Gastrocnemius medialis (tissue), 4 donors: ENCODE measurements around the gene LYPD6B.

ENCODE experiments used
- CTCF ChIP-seq, 5 experiments: fragments of 450-650 bp in 3 of 5; fragments of 200-600 bp in 2 of 5; sonication (generic) in 2 of 5; IDR thresholded peaks in 4 of 5; conservative IDR thresholded peaks in 1 of 5; 1 replicate in 4 of 5; 2 replicates in 1 of 5; pipeline ENCODE4 v1.5.1; 2016 to 2019; ENCODE audit warnings: antibody characterized with exemption in 5 of 5, mild to moderate bottlenecking in 3 of 5, moderate library complexity in 3 of 5
- POLR2A ChIP-seq, 2 donors: fragments of 450-650 bp; IDR thresholded peaks; one replicate each; pipeline ENCODE4 v1.6.1; 2017; ENCODE audit warnings: antibody characterized with exemption in 2 of 2, mild to moderate bottlenecking in 2 of 2, moderate library complexity in 2 of 2

- TF ChIP-seq CTCF (IDR thresholded peaks at IDR 0.05 in 4 of 5, conservative IDR thresholded peaks at IDR 0.05 in 1 of 5) (no peak), POLR2A (IDR thresholded peaks at IDR 0.05) (no peak)
Measured at GRCh38 chr2:149226790-149227189, 188.3 kb downstream of the LYPD6B start.
